Endothelial cell of umbilical vein (primary cell): ENCODE results near the gene OR10C1. TPM values are rescaled to one million over a fixed set of nuclear protein-coding genes. Genes with fewer than 3 reads are reported as not detected.

Experiments used
- BruUV-seq: library from RNA; stranded (reverse); fragments of 400-500 nt; replicated peaks from 2 replicates; lab custom pipeline; 2021; lab: Mats Ljungman, UMichigan
- CTCF ChIA-PET: fragments of 300-600, 350-600 bp; sonication (Branson Sonifier 250); formaldehyde crosslinking; loops from one replicate; lab custom pipeline; 2021; ENCODE audit warnings: antibody characterized with exemption, inconsistent platforms; lab: Charles Lee
- POLR2A ChIA-PET: fragments of 300-600, 350-600 bp; sonication (Branson Sonifier 250); formaldehyde crosslinking; loops from one replicate; lab custom pipeline; 2021; ENCODE audit warnings: antibody characterized with exemption, inconsistent platforms; lab: Charles Lee
- DNase-seq: peaks from one replicate; pipeline ENCODE4 v3.0.0-alpha.2; 2011; ENCODE audit warnings: low read depth, low spot score
- FAIRE-seq: peaks from 2 replicates; lab custom pipeline; 2011; peaks lifted over from hg19 to GRCh38; lab: Jason Lieb, UNC
- H2AFZ ChIP-seq: 2 replicates; pipeline ENCODE4 v1.6.0; 2012; ENCODE audit warnings: low read depth, low read length, control low read depth, inconsistent platforms
- H3K27ac ChIP-seq: 2 replicates; pipeline ENCODE4 v1.5.1; 2011; ENCODE audit warnings: low read depth, mild to moderate bottlenecking, control low read depth, low read length, moderate library complexity; ENCODE audit not compliant: insufficient read depth
- H3K27me3 ChIP-seq, 2 experiments: 2 replicates each; pipeline versions ENCODE4 v1.6.0 to v1.6.1; 2011; ENCODE audit warnings: low read length in 2 of 2, mixed read lengths in 1 of 2; ENCODE audit not compliant: control insufficient read depth in 2 of 2, insufficient read depth in 2 of 2
- H3K36me3 ChIP-seq, 2 experiments: 2 replicates in 1 of 2; 3 replicates in 1 of 2; pipeline ENCODE4 v1.5.1; 2011; ENCODE audit warnings: low read length in 2 of 2, mild to moderate bottlenecking in 1 of 2, moderate library complexity in 1 of 2; ENCODE audit not compliant: control insufficient read depth in 2 of 2, insufficient read depth in 2 of 2; ENCODE audit errors: extremely low read depth in 1 of 2
- H3K4me1 ChIP-seq: 3 replicates; pipeline ENCODE4 v1.5.1; 2011; ENCODE audit warnings: mild to moderate bottlenecking, low read length; ENCODE audit not compliant: control insufficient read depth, insufficient read depth; ENCODE audit errors: extremely low read depth
- H3K4me2 ChIP-seq: 2 replicates; pipeline ENCODE4 v1.6.1; 2011; ENCODE audit warnings: low read length, control low read depth, mixed read lengths; ENCODE audit not compliant: insufficient read depth
- H3K4me3 ChIP-seq, 3 experiments: fragments of 200-600 bp in 1 of 3; sonication (generic), shearing (Covaris generic) in 1 of 3; replicated peaks in 1 of 3; 2 replicates each; pipeline ENCODE4 v1.5.1; 2011 to 2016; ENCODE audit warnings: control low read depth in 3 of 3, low read length in 3 of 3, mild to moderate bottlenecking in 2 of 3, inconsistent platforms in 1 of 3, low read depth in 1 of 3, moderate library complexity in 1 of 3; ENCODE audit not compliant: insufficient read depth in 1 of 3
- H3K79me2 ChIP-seq: 2 replicates; pipeline ENCODE4 v1.6.0; 2012; ENCODE audit warnings: low read length, inconsistent platforms; ENCODE audit not compliant: control insufficient read depth, insufficient read depth
- H3K9ac ChIP-seq: replicated peaks from 2 replicates; pipeline ENCODE3; 2011; ENCODE audit warnings: low read length, control low read depth; ENCODE audit not compliant: insufficient read depth; ENCODE audit errors: extremely low read depth
- H3K9me1 ChIP-seq: replicated peaks from 3 replicates; pipeline ENCODE4 v1.6.0; 2011; ENCODE audit warnings: mild to moderate bottlenecking, low read length; ENCODE audit not compliant: control insufficient read depth, insufficient read depth; ENCODE audit errors: extremely low read depth
- H3K9me3 ChIP-seq: replicated peaks from 2 replicates; pipeline ENCODE4 v1.5.1; 2012; ENCODE audit warnings: low read length, inconsistent platforms; ENCODE audit not compliant: control insufficient read depth, insufficient read depth
- H4K20me1 ChIP-seq: replicated peaks from 2 replicates; pipeline ENCODE3; 2011; ENCODE audit warnings: mild to moderate bottlenecking, low read length; ENCODE audit not compliant: control insufficient read depth, insufficient read depth; ENCODE audit errors: extremely low read depth
- EZH2 ChIP-seq: IDR thresholded peaks from 2 replicates; pipeline ENCODE4 v1.6.1; 2012; ENCODE audit warnings: borderline replicate concordance, low read depth, mild to moderate bottlenecking, moderate library complexity, low read length, inconsistent platforms; ENCODE audit not compliant: severe bottlenecking
- FOS ChIP-seq: IDR thresholded peaks from 2 replicates; pipeline ENCODE4 v1.6.1; 2011; ENCODE audit warnings: mild to moderate bottlenecking, low read length, moderate library complexity, borderline replicate concordance; ENCODE audit not compliant: insufficient read depth
- GATA2 ChIP-seq: IDR thresholded peaks from 2 replicates; pipeline ENCODE4 v1.7.0; 2011; ENCODE audit warnings: low read depth, mild to moderate bottlenecking, moderate library complexity, mixed read lengths, low read length; ENCODE audit not compliant: insufficient read length, insufficient read depth
- JUN ChIP-seq: IDR thresholded peaks from 2 replicates; pipeline ENCODE4 v1.6.1; 2011; ENCODE audit warnings: borderline replicate concordance, low read depth; ENCODE audit not compliant: insufficient read length, insufficient read depth
- MAX ChIP-seq: IDR thresholded peaks from 2 replicates; pipeline ENCODE4 v1.6.1; 2011; ENCODE audit not compliant: insufficient read depth, insufficient read length
- MYC ChIP-seq: IDR thresholded peaks from one replicate; pipeline ENCODE4 v1.6.1; 2011; ENCODE audit warnings: mild to moderate bottlenecking, low read depth, low read length
- POLR2A ChIP-seq: IDR thresholded peaks from 2 replicates; pipeline ENCODE4 v1.6.1; 2012; ENCODE audit warnings: low read depth, mild to moderate bottlenecking, control low read depth, low read length
- POLR2AphosphoS5 ChIP-seq: IDR thresholded peaks from 2 replicates; pipeline ENCODE4 v1.6.1; 2012; ENCODE audit warnings: low read depth, mild to moderate bottlenecking, control low read depth, low read length, moderate library complexity; ENCODE audit not compliant: insufficient read depth
- dilution Hi-C: fragments of 300-500 bp; cut with MboI; formaldehyde crosslinking; loops from one replicate; pipeline ENCODE4 v1.15.0; 2019; ENCODE audit warnings: low sequenced_read_pairs; ENCODE audit not compliant: extremely low pct_ligation_motif_present
- intact Hi-C: fragments of 100-400 bp; cut with micrococcal nuclease; formaldehyde crosslinking; loops from one replicate; pipeline ENCODE4 v1.10.0; 2022
- polyA plus RNA-seq, 4 experiments: library from polyadenylated mRNA; depleted of rRNA in 3 of 4; stranded (reverse) in 3 of 4; unstranded in 1 of 4; fragments of >200 nt; gene quantifications; 2 replicates each; pipeline versions ENCODE4 v1.2.1 to v1.2.3, GENCODE V29; 2011 to 2012; ENCODE audit warnings: missing spikeins in 1 of 4
- total RNA-seq: library from RNA; stranded (reverse); gene quantifications from 2 replicates; pipeline ENCODE4 v1.2.3, GENCODE V29; 2021
- TF ChIP-seq, protein P1 (sequence below), 2 donors: IDR thresholded peaks; 1 replicate in 1 of 2; 2 replicates in 1 of 2; pipeline ENCODE4 v1.5.1; 2011; ENCODE audit warnings: low read length in 2 of 2, mild to moderate bottlenecking in 2 of 2, moderate library complexity in 2 of 2, control low read depth in 1 of 2, inconsistent platforms in 1 of 2, low read depth in 1 of 2; ENCODE audit not compliant: insufficient read depth in 1 of 2; ENCODE audit errors: extremely low read depth in 1 of 2

OR10C1 gene
- total and polyA plus RNA-seq, 2 donors (not counting 3 experiments of a cell fraction or from before 2014, with no cell fraction given) = not detected

DNA sequence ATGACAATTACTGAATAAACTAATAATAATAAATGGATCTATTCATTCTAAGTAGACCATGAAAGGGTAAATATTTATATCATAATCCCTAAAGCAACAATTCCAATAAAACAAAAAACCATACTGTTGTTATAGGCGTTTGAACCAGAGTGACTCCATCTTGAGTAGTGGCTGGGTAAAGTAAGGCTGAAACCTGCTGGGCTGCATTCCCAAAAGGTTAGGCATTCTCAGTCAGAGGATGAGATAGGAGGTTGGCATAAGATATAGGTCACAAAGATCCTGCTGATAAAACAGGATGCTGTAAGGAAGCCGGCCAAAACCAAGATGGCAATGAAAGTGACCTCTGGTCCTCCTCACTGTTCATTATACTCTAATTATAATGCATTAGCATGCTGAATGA lies 26.2 kb downstream of the OR10C1 start:
- no peaks in the 10 kb centered on the region for H4K20me1 ChIP-seq
- dilution Hi-C loops = no loop called here
- intact Hi-C loops = no loop called here
- H2AFZ ChIP-seq = no peak overlapping the region
- no peaks in the 10 kb centered on the region for H3K9me3 ChIP-seq
- H3K79me2 ChIP-seq = no peaks in the 10 kb centered on the region
- ChIA-PET CTCF (no interaction called here), POLR2A (no interaction called here)
- H3K27me3 ChIP-seq = no peaks in the 10 kb centered on the region
- no peaks in the 10 kb centered on the region for H3K36me3 ChIP-seq
- H3K4me2 ChIP-seq = no peak overlapping the region
- no peak overlapping the region for H3K4me3 ChIP-seq
- DNase-seq (no peak), FAIRE-seq (no peak)
- H3K9ac ChIP-seq = no peak overlapping the region
- TF ChIP-seq POLR2AphosphoS5 (no peak), JUN (no peak), FOS (no peak), EZH2 (no peak), MYC (no peak)
- TF ChIP-seq, protein P1, sequence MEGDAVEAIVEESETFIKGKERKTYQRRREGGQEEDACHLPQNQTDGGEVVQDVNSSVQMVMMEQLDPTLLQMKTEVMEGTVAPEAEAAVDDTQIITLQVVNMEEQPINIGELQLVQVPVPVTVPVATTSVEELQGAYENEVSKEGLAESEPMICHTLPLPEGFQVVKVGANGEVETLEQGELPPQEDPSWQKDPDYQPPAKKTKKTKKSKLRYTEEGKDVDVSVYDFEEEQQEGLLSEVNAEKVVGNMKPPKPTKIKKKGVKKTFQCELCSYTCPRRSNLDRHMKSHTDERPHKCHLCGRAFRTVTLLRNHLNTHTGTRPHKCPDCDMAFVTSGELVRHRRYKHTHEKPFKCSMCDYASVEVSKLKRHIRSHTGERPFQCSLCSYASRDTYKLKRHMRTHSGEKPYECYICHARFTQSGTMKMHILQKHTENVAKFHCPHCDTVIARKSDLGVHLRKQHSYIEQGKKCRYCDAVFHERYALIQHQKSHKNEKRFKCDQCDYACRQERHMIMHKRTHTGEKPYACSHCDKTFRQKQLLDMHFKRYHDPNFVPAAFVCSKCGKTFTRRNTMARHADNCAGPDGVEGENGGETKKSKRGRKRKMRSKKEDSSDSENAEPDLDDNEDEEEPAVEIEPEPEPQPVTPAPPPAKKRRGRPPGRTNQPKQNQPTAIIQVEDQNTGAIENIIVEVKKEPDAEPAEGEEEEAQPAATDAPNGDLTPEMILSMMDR (IDR thresholded peaks at IDR 0.05; ENCODE audit: extremely low read depth in 1 of 2, insufficient read depth in 1 of 2, low read depth in 1 of 2, low read length in 2 of 2) = no peak
- H3K27ac ChIP-seq = no peak overlapping the region
- no peaks in the 10 kb centered on the region for H3K9me1 ChIP-seq
- no TSS peak for BruUV-seq
- no peaks in the 10 kb centered on the region for H3K4me1 ChIP-seq

GRCh38 chr6:29465801-29466200 lies 26.7 kb downstream of the OR10C1 start:
- TF ChIP-seq POLR2AphosphoS5 (no peak), MYC (no peak), POLR2A (no peak), FOS (no peak), JUN (no peak), GATA2 (no peak), MAX (no peak), EZH2 (no peak)
- TF ChIP-seq, protein P1 (IDR thresholded peaks at IDR 0.05; ENCODE audit: extremely low read depth in 1 of 2, insufficient read depth in 1 of 2, low read depth in 1 of 2, low read length in 2 of 2) = no peak
- dilution Hi-C loops (no loop called here), intact Hi-C loops (no loop called here)
- ChIA-PET POLR2A (no interaction called here), CTCF (no interaction called here)
- Histone ChIP-seq H3K9me1 (no peaks in the 10 kb centered on the region), H3K27ac (no peak overlapping the region), H3K4me2 (no peak overlapping the region), H3K36me3 (no peaks in the 10 kb centered on the region), H3K79me2 (no peaks in the 10 kb centered on the region), H4K20me1 (no peaks in the 10 kb centered on the region), H2AFZ (no peak overlapping the region), H3K4me3 (no peak overlapping the region), H3K9ac (no peak overlapping the region), H3K4me1 (no peaks in the 10 kb centered on the region), H3K9me3 (no peaks in the 10 kb centered on the region), H3K27me3 (no peaks in the 10 kb centered on the region)
- DNase-seq = no peak
- no TSS peak for BruUV-seq
- no peak for FAIRE-seq
